Mesothelial cell of epicardium (in vitro differentiated cells): ENCODE data around the gene IGFBP2. TPM values are rescaled to one million over a fixed set of nuclear protein-coding genes. Genes with fewer than 3 reads are reported as not detected.

Experiments used
- DNase-seq, 2 experiments: peaks; one replicate each; pipeline ENCODE4 v3.0.0; 2021; ENCODE audit warnings: low spot score in 2 of 2; ENCODE audit not compliant: unreplicated experiment in 2 of 2
- H3K27ac Mint-ChIP-seq: 2 replicates; pipeline ENCODE4 v1.8.0; 2021; ENCODE audit warnings: mixed read lengths
- H3K27me3 Mint-ChIP-seq: 2 replicates; pipeline ENCODE4 v1.8.0; 2021; ENCODE audit warnings: low read depth, mixed read lengths
- H3K36me3 Mint-ChIP-seq: 2 replicates; pipeline ENCODE4 v1.8.0; 2021; ENCODE audit warnings: mixed read lengths
- H3K4me1 Mint-ChIP-seq: 2 replicates; pipeline ENCODE4 v1.8.0; 2021; ENCODE audit warnings: mixed read lengths
- H3K4me3 Mint-ChIP-seq: 2 replicates; pipeline ENCODE4 v1.8.0; 2021; ENCODE audit warnings: mild to moderate bottlenecking, moderate library complexity, mixed read lengths
- H3K9me3 Mint-ChIP-seq: 2 replicates; pipeline ENCODE4 v1.8.0; 2021; ENCODE audit warnings: mixed read lengths
- CTCF ChIP-seq: fragments of 200-600 bp; sonication (generic); IDR thresholded peaks from one replicate; pipeline ENCODE4 v1.5.0; 2021; ENCODE audit warnings: antibody characterized with exemption; ENCODE audit not compliant: unreplicated experiment
- total RNA-seq: library from RNA; stranded (reverse); gene quantifications from 3 replicates; pipeline ENCODE4 v1.2.1, GENCODE V29; 2021

IGFBP2 gene
- total RNA-seq, 1 donor from 2014 or later = 376 TPM

- no peak for TF ChIP-seq CTCF
- Mint-ChIP-seq H3K36me3 (no peaks in the 10 kb centered on the region), H3K9me3 (peaks cover 3% of the 10 kb centered on the region), H3K4me3 (no peak overlapping the region), H3K4me1 (peaks cover 37% of the 10 kb centered on the region), H3K27me3 (no peaks in the 10 kb centered on the region), H3K27ac (no peak overlapping the region)
- DNase-seq = no peak
Measured at GRCh38 chr2:216622526-216622925, 10.7 kb upstream of the IGFBP2 start.

GRCh38 chr2:216624251-216624650 is 9.0 kb upstream of the IGFBP2 start:
- Mint-ChIP-seq H3K4me1 (peaks cover 27% of the 10 kb centered on the region), H3K27ac (no peak overlapping the region), H3K27me3 (no peaks in the 10 kb centered on the region), H3K4me3 (no peak overlapping the region), H3K9me3 (peaks cover 9% of the 10 kb centered on the region), H3K36me3 (no peaks in the 10 kb centered on the region)
- TF ChIP-seq CTCF = no peak
- no peak for DNase-seq

GRCh38 chr2:216626168-216626874 is 6.9 kb upstream of the IGFBP2 start:
- no peaks in the 10 kb centered on the region for H3K27me3 Mint-ChIP-seq
- TF ChIP-seq CTCF = no peak
- no peak overlapping the region for H3K4me3 Mint-ChIP-seq
- H3K4me1 Mint-ChIP-seq = peaks cover 8% of the 10 kb centered on the region
- H3K9me3 Mint-ChIP-seq = peaks cover 9% of the 10 kb centered on the region
- no peak for DNase-seq
- H3K36me3 Mint-ChIP-seq = no peaks in the 10 kb centered on the region
- no peak overlapping the region for H3K27ac Mint-ChIP-seq

GRCh38 chr2:216626875-216627245 is 6.4 kb upstream of the IGFBP2 start:
- DNase-seq = no peak
- Mint-ChIP-seq H3K4me1 (peaks cover 8% of the 10 kb centered on the region), H3K27me3 (no peaks in the 10 kb centered on the region), H3K27ac (no peak overlapping the region), H3K4me3 (no peak overlapping the region), H3K9me3 (peaks cover 9% of the 10 kb centered on the region), H3K36me3 (no peaks in the 10 kb centered on the region)
- TF ChIP-seq CTCF = no peak

- DNase-seq = no peak
- no peak overlapping the region for H3K27ac Mint-ChIP-seq
Measured at GRCh38 chr2:216629784-216630183, 3.4 kb upstream of the IGFBP2 start.

More at GRCh38 chr2:216629784-216630183, 3.4 kb upstream of the IGFBP2 start:
- Mint-ChIP-seq H3K9me3 (peaks cover 6% of the 10 kb centered on the region), H3K27me3 (no peaks in the 10 kb centered on the region), H3K4me1 (peaks cover 26% of the 10 kb centered on the region), H3K36me3 (no peaks in the 10 kb centered on the region), H3K4me3 (no peak overlapping the region)
- TF ChIP-seq CTCF = no peak
